ENCODE data around the gene GPR161. TPM values are rescaled to one million over a fixed set of nuclear protein-coding genes. Genes with fewer than 3 reads are reported as not detected.

The GPR161 gene
- total RNA-seq, 1 donor from 2014 or later, result 16.3 TPM

GRCh38 chr1:168098534-168099320 lies 38.0 kb downstream of the GPR161 start:
- TF ChIP-seq CTCF (IDR thresholded peaks at IDR 0.05), result no peak
- Histone ChIP-seq H3K4me1 (no peaks in the 10 kb centered on the region), H3K27me3 (no peaks in the 10 kb centered on the region), H3K4me3 (no peak overlapping the region), H3K9me3 (no peaks in the 10 kb centered on the region), H3K27ac (no peak overlapping the region), H3K36me3 (peaks cover 6 to 29% of the 10 kb centered on the region in 2 donors)
- peak in 1 of 2 donors; percentile 58 for DNase-seq (ENCODE audit: low spot score in 2 of 2)
- intact Hi-C loops (cut with DNase I), result no loop called here

DNA sequence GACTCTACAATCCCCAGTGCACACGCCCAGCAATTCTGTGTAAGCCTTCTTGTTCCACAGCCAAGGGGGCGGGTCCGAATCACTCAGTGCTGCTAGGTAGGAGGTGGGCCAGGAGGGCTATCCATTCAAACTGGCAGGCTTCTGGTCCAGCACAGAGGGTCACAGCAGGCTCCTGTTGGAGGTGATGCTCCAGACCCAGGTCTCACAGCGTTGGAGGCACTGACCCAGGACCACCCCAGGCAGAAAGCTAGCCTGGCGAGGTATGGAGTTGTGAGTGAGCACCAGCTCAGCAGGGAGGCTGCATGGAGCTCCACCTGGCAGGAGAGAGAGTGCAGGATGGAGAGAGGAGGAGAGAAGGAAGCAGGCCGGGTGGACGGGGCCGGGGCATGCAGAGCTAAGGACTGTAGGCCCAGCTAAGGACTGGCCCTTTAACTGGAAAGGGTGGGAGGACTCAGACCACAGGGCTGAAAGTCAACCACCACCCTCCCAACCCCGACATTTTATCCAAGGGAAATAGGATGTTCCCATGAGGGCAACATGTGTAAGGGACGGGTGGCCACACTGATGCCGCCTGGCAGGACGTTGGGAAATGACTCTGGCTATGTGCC lies 38.7 kb downstream of the GPR161 start:
- Histone ChIP-seq H3K27me3 (no peaks in the 10 kb centered on the region), H3K4me1 (peaks cover 0 to 5% of the 10 kb centered on the region in 2 donors), H3K36me3 (peaks cover 6 to 29% of the 10 kb centered on the region in 2 donors), H3K27ac (no peak overlapping the region), H3K4me3 (no peak overlapping the region), H3K9me3 (no peaks in the 10 kb centered on the region)
- no peak for TF ChIP-seq CTCF (IDR thresholded peaks at IDR 0.05)
- peak in 1 of 2 donors; percentile 40 for DNase-seq (ENCODE audit: low spot score in 2 of 2)
- intact Hi-C loops (cut with DNase I), result no loop called here

GRCh38 chr1:168096296-168097165 lies 40.2 kb downstream of the GPR161 start:
- H3K4me3 ChIP-seq, result no peak overlapping the region
- intact Hi-C loops (cut with DNase I), result no loop called here
- H3K36me3 ChIP-seq, result peaks cover 6 to 29% of the 10 kb centered on the region in 2 donors
- H3K9me3 ChIP-seq, result no peaks in the 10 kb centered on the region
- peak in 1 of 2 donors; percentile 43 for DNase-seq (ENCODE audit: low spot score in 2 of 2)
- H3K27me3 ChIP-seq, result no peaks in the 10 kb centered on the region
- no peak for TF ChIP-seq CTCF (IDR thresholded peaks at IDR 0.05)
- H3K27ac ChIP-seq, result no peak overlapping the region
- H3K4me1 ChIP-seq, result peaks cover 0 to 5% of the 10 kb centered on the region in 2 donors

GRCh38 chr1:168095476-168095875 lies 41.3 kb downstream of the GPR161 start:
- no peak for DNase-seq (ENCODE audit: low spot score in 2 of 2)
- H3K27ac ChIP-seq, result no peak overlapping the region
- no peaks in the 10 kb centered on the region for H3K9me3 ChIP-seq
- H3K4me1 ChIP-seq, result peaks cover 0 to 5% of the 10 kb centered on the region in 2 donors
- H3K27me3 ChIP-seq, result no peaks in the 10 kb centered on the region
- peaks cover 6 to 29% of the 10 kb centered on the region in 2 donors for H3K36me3 ChIP-seq
- intact Hi-C loops (cut with DNase I), result no loop called here
- TF ChIP-seq CTCF (IDR thresholded peaks at IDR 0.05), result no peak
- H3K4me3 ChIP-seq, result no peak overlapping the region

GRCh38 chr1:168093616-168094015 lies 43.1 kb downstream of the GPR161 start:
- Histone ChIP-seq H3K27me3 (no peaks in the 10 kb centered on the region), H3K9me3 (no peaks in the 10 kb centered on the region), H3K27ac (no peak overlapping the region), H3K4me3 (no peak overlapping the region), H3K4me1 (peaks cover 0 to 5% of the 10 kb centered on the region in 2 donors), H3K36me3 (peaks cover 6 to 33% of the 10 kb centered on the region in 2 donors)
- no peak for TF ChIP-seq CTCF (IDR thresholded peaks at IDR 0.05)
- intact Hi-C loops (cut with DNase I), result loop anchor here (5.0 kb wide), 1 partner anchor 229 kb away; no protein-coding TSS in a partner anchor
- peak in 1 of 2 donors; percentile 49 for DNase-seq (ENCODE audit: low spot score in 2 of 2)
